Fibroblast of lung (primary cell): Measurements from ENCODE around the gene CACNB4.

ENCODE experiments used
- EZH2 ChIP-seq: IDR thresholded peaks from 2 replicates; pipeline ENCODE4 v1.5.1; 2012; ENCODE audit warnings: low read length, control low read depth, mild to moderate bottlenecking; ENCODE audit errors: missing control alignments
- TF ChIP-seq, protein P1 (sequence below), 2 donors: IDR thresholded peaks in 1 of 2; conservative IDR thresholded peaks in 1 of 2; 1 replicate in 1 of 2; 2 replicates in 1 of 2; pipeline ENCODE4 v1.5.1; 2011 to 2012; ENCODE audit warnings: low read length in 2 of 2, control low read depth in 1 of 2, inconsistent platforms in 1 of 2, low read depth in 1 of 2, mild to moderate bottlenecking in 1 of 2

- TF ChIP-seq, protein P1, sequence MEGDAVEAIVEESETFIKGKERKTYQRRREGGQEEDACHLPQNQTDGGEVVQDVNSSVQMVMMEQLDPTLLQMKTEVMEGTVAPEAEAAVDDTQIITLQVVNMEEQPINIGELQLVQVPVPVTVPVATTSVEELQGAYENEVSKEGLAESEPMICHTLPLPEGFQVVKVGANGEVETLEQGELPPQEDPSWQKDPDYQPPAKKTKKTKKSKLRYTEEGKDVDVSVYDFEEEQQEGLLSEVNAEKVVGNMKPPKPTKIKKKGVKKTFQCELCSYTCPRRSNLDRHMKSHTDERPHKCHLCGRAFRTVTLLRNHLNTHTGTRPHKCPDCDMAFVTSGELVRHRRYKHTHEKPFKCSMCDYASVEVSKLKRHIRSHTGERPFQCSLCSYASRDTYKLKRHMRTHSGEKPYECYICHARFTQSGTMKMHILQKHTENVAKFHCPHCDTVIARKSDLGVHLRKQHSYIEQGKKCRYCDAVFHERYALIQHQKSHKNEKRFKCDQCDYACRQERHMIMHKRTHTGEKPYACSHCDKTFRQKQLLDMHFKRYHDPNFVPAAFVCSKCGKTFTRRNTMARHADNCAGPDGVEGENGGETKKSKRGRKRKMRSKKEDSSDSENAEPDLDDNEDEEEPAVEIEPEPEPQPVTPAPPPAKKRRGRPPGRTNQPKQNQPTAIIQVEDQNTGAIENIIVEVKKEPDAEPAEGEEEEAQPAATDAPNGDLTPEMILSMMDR (conservative IDR thresholded peaks at IDR 0.05 in 1 of 2, IDR thresholded peaks at IDR 0.05 in 1 of 2; ENCODE audit: low read depth in 1 of 2, low read length in 2 of 2) = no peak
- no peak for TF ChIP-seq EZH2
These were observed 70.5 kb downstream of the CACNB4 start for GRCh38 chr2:152028182-152028862.
